ENCODE data around the gene ARHGAP12.

DNA sequence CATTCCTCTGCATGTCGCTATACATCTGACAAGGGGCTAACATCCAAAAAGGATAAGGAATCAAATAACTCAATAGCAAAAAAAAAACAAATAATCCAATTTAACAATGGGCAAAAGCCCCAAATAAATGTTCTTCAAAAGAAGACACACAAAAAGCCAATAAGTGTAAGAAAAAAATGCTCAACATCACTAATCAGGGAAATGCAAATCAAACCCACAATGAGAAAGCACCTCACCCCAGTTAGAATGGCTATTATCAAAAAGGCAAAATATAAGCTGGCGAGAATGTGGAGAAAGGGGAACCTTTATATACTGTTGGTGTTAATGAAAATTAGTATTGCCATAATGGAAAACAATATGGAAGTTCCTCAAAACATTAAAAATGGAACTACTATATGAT is 14.3 kb downstream of the ARHGAP12 start:
- TF ChIP-seq, protein P1, sequence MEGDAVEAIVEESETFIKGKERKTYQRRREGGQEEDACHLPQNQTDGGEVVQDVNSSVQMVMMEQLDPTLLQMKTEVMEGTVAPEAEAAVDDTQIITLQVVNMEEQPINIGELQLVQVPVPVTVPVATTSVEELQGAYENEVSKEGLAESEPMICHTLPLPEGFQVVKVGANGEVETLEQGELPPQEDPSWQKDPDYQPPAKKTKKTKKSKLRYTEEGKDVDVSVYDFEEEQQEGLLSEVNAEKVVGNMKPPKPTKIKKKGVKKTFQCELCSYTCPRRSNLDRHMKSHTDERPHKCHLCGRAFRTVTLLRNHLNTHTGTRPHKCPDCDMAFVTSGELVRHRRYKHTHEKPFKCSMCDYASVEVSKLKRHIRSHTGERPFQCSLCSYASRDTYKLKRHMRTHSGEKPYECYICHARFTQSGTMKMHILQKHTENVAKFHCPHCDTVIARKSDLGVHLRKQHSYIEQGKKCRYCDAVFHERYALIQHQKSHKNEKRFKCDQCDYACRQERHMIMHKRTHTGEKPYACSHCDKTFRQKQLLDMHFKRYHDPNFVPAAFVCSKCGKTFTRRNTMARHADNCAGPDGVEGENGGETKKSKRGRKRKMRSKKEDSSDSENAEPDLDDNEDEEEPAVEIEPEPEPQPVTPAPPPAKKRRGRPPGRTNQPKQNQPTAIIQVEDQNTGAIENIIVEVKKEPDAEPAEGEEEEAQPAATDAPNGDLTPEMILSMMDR (conservative IDR thresholded peaks at IDR 0.05; ENCODE audit: low read length), result no peak
- no peak for TF ChIP-seq EZH2phosphoT487 (IDR thresholded peaks at IDR 0.05; ENCODE audit: borderline replicate concordance)

Measured in Loucy (cell line).